Measurements from ENCODE around the gene SMAD3. TPM values are rescaled to one million over a fixed set of nuclear protein-coding genes. Genes with fewer than 3 reads are reported as not detected.

SMAD3 gene
- total RNA-seq, 2 experiments from 2014 or later, result 28.7 to 31.0 TPM

DNA sequence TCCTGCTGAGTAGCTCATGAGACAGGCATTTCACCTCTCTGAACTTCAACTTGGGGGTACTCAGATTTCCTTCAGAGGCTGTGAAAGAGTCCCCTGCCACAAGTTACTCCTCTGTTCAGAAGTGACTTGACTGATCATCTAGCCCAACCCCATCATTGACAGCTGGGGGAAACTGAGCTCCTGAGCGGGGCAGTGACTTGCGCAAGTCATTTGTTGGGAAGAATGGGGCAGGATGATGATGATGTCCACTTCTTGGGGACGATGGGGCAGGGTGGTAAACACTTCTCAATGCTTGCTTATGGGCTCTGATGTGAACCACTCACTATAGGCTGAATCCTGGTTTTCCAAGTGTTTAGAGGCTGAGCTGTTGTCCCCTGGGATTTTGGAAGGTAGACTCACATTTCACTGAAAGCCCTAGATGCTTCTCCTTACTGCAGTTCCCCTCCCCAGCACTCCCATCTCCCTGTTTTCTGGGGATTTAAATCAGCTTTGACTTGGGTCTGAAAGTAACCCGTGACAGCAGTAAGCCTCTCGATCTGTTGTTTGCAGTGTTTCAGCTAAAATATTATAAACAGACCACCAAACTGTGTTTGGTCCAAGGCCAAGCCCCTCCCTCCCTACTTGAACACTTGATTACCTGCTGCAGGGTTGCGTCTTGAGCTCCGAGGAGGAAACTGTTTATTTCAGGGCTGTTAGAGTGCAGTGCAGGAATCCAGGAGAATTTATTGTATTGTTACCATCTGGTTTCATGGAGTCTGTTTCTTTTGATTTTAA, 25.1 kb downstream of the SMAD3 start:
- CTCF ChIA-PET, result interaction anchor here (1.2 to 2.1 kb wide), 2 partner anchors 11 to 21 kb away, joined by 5 to 6 read pairs; no protein-coding TSS in a partner anchor
- POLR2A ChIA-PET, result interaction anchor here (3.0 kb wide), 1 partner anchor 11 kb away, joined by 12 read pairs; no protein-coding TSS in a partner anchor

GRCh38 chr15:67091071-67091979, 25.9 kb downstream of the SMAD3 start:
- CTCF ChIA-PET, result interaction anchor here (1.7 to 2.1 kb wide), 2 partner anchors 11 to 22 kb away, joined by 5 read pairs; no protein-coding TSS in a partner anchor
- POLR2A ChIA-PET, result interaction anchor here (0.6 to 3.0 kb wide), 3 partner anchors 10 to 50 kb away, joined by 3 to 12 read pairs (median 5); no protein-coding TSS in a partner anchor

DNA sequence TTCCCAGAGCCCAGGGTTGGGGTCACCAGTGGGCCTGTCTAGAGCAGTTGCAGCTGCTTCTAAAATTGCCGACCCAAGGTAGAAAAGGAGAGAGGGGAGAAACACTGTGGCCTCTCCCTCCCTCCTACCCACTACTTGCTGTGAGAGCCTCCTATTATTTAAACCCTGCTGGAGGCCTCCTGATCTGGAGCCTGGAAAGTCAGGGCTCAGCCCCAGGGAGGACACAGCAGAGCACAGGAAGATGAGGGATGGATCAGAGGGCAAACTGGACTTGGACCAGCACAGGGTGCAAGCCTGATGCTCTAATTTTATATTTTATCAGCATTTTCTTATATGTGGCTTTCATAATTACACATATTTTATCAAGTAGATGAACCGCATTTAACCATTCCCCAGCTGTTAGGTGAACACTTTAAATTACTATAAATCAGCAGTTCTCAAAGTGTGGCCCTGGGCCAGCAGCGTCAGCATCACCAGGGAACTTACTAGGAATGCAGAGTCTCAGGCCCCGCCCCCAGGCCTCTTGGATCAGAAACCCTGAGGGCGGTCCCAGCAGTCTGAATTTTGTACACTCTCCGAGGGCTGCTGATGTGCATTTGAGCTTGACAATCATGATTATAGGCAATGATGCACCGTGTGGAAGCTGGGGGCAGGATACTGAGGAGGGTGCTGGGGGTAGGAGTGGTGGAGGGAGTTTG, 26.7 kb downstream of the SMAD3 start:
- ChIA-PET POLR2A (interaction anchor here (0.6 to 3.0 kb wide), 4 partner anchors 9 to 50 kb away, joined by 3 to 12 read pairs (median 4); no protein-coding TSS in a partner anchor), CTCF (interaction anchor here (1.0 to 2.2 kb wide), 3 partner anchors 10 to 27 kb away, joined by 3 to 6 read pairs (median 5); no protein-coding TSS in a partner anchor)

GRCh38 chr15:67092752-67093503, 27.5 kb downstream of the SMAD3 start:
- ChIA-PET CTCF (interaction anchor here (1.0 to 2.2 kb wide), 3 partner anchors 9 to 28 kb away, joined by 3 to 6 read pairs (median 5); no protein-coding TSS in a partner anchor), POLR2A (interaction anchor here (0.7 kb wide), 1 partner anchor 8 kb away, joined by 3 read pairs; no protein-coding TSS in a partner anchor)

GRCh38 chr15:67093504-67093862, 28.1 kb downstream of the SMAD3 start:
- POLR2A ChIA-PET, result no interaction called here

DNA sequence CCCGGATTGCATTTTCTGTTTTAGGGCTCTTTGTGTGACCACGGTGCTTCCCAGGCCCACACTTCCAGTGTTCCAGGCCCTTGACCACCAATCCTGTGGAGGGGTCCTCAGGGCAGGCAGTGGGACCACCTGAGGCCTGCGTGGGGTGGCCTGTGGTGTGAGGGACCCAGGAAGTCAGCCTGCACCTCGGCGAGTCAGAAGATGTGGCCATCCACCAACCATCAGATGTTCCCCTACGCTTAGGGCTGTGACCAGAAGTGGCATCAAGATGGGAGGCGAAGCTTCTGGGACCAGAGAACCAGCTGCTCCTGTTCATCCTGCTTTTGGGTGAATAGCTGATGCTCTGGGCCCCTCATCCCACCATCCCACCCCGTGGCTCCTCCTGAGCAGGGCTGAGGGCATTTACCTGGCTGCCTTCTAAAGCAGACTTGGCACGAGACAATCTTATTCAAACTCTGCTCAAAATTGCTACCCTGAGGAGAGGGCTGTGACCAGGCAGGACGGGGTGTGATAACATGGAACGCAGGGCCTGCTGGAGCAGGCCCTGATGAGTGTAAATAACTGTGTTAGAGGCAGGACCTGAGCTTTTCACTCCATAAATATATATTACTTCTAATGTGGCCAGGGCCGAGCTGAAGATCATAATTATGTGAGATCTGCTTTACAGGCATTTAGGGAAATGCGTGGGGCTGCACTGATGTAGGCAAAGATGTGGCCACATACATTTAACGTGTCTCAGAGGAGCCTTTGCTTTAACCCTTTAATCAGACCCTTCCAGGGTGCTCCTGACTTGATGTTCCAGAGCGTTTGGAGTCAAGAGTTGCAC, 28.8 kb downstream of the SMAD3 start:
- POLR2A ChIA-PET, result no interaction called here

More at GRCh38 chr15:67093504-67093862, 28.1 kb downstream of the SMAD3 start:
- CTCF ChIA-PET, result interaction anchor here (2.2 kb wide), 1 partner anchor 12 kb away, joined by 6 read pairs; no protein-coding TSS in a partner anchor

DNA sequence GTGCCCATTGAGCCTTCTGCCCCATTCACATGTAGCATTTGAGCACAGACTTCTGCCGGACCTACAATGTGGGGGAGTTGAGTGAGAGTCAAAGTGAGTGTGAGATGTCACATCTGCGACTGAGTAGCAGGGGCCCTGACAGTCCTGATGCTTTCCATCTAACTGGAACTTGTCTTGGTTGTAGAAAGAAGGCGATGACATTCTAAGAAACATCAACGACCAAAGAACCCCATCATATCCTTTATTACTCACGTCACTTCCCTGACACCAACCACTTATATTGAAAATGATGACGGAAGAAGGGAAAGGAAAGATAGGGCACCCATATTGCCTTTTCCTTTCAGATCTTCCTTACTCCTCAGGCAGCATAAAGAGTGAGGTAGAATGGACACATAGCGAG, 30.5 kb downstream of the SMAD3 start:
- ChIA-PET POLR2A (interaction anchor here (1.3 kb wide), 1 partner anchor 13 kb away, joined by 7 read pairs; no protein-coding TSS in a partner anchor), CTCF (interaction anchor here (0.6 kb wide), 1 partner anchor 44 kb away, joined by 3 read pairs; no protein-coding TSS in a partner anchor)

More for the DNA sequence above, 28.8 kb downstream of the SMAD3 start:
- CTCF ChIA-PET, result interaction anchor here (2.2 kb wide), 1 partner anchor 13 kb away, joined by 6 read pairs; no protein-coding TSS in a partner anchor

DNA sequence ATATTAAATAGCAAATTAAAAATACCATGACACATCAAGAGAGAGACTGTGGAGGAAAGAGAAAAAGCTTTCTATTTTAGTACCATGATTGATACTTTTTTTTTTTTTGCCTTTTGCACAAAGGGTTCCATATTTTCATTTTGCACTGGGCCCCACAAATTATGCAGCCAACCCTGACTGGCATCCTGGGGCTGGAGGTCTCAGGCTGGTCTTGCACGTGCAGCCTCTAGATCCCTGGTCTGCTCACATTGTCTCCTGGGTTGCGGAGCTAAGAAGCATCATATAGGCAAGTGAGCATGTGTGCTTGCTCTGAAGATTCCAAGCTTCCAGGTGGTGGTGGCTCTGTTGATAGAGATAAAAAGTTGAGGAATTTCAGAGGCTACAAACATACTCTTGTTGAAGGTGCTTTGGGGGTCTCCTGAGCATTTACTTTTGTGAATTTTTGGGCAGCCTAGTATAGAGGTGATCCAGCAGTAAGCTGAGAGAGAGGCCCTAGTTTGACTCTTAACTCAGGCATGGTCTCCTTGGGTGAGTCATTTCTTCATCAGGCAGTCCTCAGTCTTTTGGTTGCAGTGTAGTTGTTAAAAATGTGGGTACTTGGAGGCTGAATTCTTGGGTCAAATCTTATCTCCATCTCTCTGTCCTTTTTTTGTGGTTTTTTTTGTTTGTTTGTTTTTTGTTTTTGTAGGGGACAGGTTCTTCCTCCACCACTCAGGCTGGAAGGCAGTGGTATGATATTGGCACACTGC, 31.3 kb downstream of the SMAD3 start:
- CTCF ChIA-PET, result interaction anchor here (1.2 kb wide), 1 partner anchor 31 kb away, joined by 4 read pairs; no protein-coding TSS in a partner anchor
- POLR2A ChIA-PET, result interaction anchor here (0.6 to 1.3 kb wide), 3 partner anchors 11 to 43 kb away, joined by 3 to 7 read pairs (median 3); no protein-coding TSS in a partner anchor

DNA sequence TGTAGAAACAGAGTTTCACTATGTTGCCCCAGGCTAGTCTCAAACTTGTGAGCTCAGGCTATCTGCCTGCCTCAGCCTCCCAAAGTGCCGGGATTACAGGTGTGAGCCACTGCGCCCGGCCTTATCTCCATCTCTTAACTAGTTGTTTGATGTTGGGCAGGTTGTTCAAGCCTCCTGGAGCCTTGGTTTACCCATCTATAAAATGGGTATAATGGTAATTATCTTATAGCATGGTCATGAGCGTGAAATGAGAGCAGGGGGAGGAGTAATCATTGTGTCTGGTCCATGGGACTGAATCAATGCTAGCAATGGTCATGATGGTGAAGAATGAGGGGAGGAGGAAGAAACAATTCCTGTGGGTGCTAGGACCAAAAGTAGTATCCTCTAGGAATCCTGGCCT, 32.0 kb downstream of the SMAD3 start:
- ChIA-PET POLR2A (interaction anchor here (0.6 to 1.3 kb wide), 3 partner anchors 12 to 42 kb away, joined by 3 to 7 read pairs (median 3); no protein-coding TSS in a partner anchor), CTCF (interaction anchor here (1.2 to 2.2 kb wide), 2 partner anchors 30 to 206 kb away, joined by 4 read pairs; no protein-coding TSS in a partner anchor)

DNA sequence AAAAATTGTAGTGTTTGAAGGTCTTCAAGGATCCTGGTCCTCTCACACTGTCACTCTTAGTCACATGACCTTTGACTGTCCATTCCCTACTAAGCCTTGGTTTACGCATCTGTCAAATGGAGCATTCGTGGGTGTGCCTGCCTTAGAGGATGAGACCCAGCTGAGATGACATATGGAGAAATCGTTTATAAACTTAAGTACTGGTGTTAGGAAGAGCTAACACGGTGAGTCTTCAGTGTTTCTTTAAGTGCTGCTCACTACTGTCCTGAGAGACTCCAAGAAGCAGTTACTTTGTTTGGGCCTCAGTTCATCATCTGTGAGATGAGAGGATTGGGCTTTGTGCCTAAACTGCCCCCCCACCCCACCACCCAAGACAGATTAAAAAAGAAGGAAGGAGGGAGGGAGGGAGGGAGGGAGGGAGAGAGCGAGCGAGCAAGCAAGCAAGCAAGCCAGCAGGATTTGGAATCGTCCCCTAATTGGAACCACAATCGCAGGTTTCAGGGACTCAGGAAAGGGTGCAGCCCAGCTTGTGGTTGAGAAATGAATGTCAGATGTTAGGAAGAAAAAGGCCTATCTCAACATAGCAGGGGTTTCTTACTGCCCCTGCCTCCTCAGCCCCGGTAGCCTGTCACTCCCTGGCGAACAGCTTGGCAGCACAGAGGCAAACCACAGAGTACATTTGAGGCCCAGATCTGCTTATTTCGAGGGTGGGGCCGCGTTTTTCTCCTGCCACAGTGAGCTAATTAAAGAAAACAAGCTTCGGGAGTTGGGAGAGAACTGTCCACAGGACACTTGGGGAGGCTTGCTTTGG, 32.7 kb downstream of the SMAD3 start:
- ChIA-PET POLR2A (interaction anchor here (1.2 kb wide), 1 partner anchor 32 kb away, joined by 4 read pairs; the partner anchor contains the start of gene SMAD3), CTCF (interaction anchor here (1.2 to 2.2 kb wide), 2 partner anchors 30 to 206 kb away, joined by 4 read pairs; no protein-coding TSS in a partner anchor)

GRCh38 chr15:67098768-67099282, 33.4 kb downstream of the SMAD3 start:
- ChIA-PET POLR2A (interaction anchor here (1.2 kb wide), 1 partner anchor 33 kb away, joined by 4 read pairs; the partner anchor contains the start of gene SMAD3), CTCF (interaction anchor here (2.2 kb wide), 1 partner anchor 205 kb away, joined by 4 read pairs; no protein-coding TSS in a partner anchor)

GRCh38 chr15:67100124-67100791, 34.9 kb downstream of the SMAD3 start:
- POLR2A ChIA-PET, result interaction anchor here (1.7 to 3.3 kb wide), 5 partner anchors 10 to 35 kb away, joined by 8 to 22 read pairs (median 13); no protein-coding TSS in a partner anchor
- CTCF ChIA-PET, result interaction anchor here (2.6 to 4.2 kb wide), 2 partner anchors 15 to 35 kb away, joined by 9 to 26 read pairs; no protein-coding TSS in a partner anchor

DNA sequence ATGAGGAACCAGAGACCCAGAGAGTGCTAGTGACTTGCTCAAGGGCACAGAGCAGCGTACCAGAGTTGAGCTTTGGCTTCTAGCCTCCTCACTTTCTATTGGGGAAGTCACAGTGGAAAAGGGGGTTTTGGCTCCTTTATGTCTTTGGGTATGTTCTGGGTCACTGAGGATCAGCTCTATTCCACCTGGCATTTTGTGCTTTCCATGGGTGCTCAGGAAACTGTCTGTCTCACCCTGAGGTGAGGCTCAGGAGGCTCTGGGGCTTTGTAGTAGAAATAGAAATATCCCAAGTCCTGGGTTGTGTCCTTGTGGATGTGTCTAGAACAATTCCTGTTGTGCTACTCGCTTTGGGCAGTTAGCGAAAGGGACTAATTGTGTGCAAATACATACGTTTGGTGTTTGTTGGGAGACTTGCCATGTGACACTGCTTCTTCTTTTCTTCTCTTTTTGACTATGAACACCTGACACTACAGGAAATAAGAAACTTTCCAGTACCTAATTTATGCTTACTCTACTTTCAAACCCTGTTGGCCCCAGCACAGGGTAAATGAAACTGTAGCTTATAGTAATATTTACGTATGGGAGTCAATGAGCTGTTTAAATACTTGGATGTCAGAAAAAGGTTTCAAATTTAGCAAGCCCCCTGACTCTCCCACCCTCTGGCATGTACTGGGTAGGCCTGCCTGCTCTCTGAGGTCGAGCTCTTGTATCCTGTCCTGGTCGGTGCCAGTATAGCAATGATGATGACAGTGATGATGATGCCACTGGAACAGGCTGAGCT, 35.6 kb downstream of the SMAD3 start:
- CTCF ChIA-PET, result interaction anchor here (0.5 to 4.2 kb wide), 13 partner anchors 9 to 159 kb away, joined by 3 to 26 read pairs (median 4); partner anchors contain the start of gene SMAD3

More for the DNA sequence above, 35.6 kb downstream of the SMAD3 start:
- POLR2A ChIA-PET, result interaction anchor here (0.5 to 3.3 kb wide), 13 partner anchors 8 to 441 kb away, joined by 3 to 22 read pairs (median 5); partner anchors contain the start of genes MAP2K5 and SMAD3

Measured in activated CD8-positive, alpha-beta memory T cell treated with anti-CD3 and anti-CD28 coated beads for 36 hours (primary cell).